Superior temporal gyrus (tissue), 1 donor: ENCODE measurements around the gene XYLT1.

Experiments
- DNase-seq: peaks from one replicate; pipeline ENCODE4 v3.0.0-alpha.2; 2016; ENCODE audit errors: extremely low spot score

The XYLT1 gene

GRCh38 chr16:17152311-17152710, 318.4 kb downstream of the XYLT1 start:
- DNase-seq: peak; percentile 8

- DNase-seq: no peak
Observed at GRCh38 chr16:17151335-17151734, 319.4 kb downstream of the XYLT1 start.

DNA sequence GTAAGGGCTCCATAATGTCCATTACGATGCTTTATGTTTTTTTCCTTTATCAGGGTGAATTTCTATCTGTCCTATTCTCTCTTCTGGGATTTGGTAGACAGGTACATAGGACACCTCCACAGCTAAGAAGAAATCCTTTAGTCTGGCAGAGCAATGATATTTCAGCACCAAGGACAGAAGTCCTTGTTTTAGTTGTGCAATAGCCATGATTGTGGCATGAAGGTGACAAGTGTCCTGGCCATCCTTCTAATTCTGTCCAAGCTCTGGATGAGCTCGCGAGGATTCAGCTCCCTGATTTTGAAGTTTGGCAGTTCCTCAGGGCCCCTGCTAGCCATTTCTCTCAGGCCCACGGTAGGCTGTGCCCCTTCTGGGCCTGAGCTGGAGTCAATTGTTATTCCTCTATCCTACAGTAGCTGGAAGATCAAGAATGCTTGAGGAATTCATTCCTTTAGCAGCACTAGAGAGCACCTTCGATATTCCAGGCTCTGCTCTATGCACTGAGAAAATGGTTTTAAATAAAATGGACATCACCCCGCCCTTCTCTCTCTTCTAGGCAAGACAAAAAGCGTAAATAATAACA, 320.8 kb downstream of the XYLT1 start:
- no peak for DNase-seq

- DNase-seq: no peak
Observed at GRCh38 chr16:17147942-17148341, 322.8 kb downstream of the XYLT1 start.

GRCh38 chr16:17145029-17145428, 325.7 kb downstream of the XYLT1 start:
- no peak for DNase-seq

- DNase-seq: no peak
Observed at GRCh38 chr16:17144431-17144830, 326.3 kb downstream of the XYLT1 start.

GRCh38 chr16:17143546-17144419, 327.0 kb downstream of the XYLT1 start:
- no peak for DNase-seq

DNA sequence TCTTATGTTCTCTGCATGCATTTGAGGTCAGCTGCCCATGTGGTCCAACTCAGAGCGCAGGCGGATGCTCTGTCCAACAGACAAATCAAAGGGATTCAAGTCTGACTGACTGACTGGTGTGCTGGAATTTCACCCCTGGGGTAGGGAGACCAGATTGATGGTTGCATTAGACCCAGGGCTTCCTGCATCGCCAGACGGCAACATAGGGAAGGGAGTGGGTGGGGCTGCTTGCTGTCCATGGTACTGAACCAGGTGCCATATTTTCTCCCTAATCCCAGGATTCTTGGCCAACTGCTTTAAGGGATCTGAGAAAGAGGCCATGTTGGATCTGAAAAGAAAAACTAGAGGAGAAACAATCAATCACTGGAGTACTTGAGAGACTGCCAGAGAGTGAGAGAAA, 332.0 kb downstream of the XYLT1 start:
- DNase-seq: no peak

DNA sequence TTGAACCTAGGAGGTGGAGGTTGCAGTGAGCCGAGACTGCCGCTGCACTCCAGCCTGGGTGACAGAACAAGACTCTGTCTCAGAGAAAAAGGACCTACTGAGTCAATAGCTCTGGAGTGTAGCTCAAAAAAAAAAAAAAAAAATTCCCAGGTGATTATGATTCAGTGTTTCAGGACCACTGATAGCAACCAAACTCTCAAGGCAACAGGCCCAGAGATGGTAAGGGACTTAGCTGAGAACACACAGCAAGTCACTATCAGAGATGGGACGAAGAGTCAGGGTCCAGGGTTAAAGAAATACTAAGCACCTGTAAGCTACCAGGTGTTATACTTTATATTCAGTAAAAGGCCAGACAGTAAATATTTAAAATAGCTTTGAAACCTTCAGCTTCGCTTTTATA, 335.3 kb downstream of the XYLT1 start:
- DNase-seq: no peak

GRCh38 chr16:17134586-17134985, 336.2 kb downstream of the XYLT1 start:
- no peak for DNase-seq

GRCh38 chr16:17133851-17134250, 336.9 kb downstream of the XYLT1 start:
- no peak for DNase-seq

DNA sequence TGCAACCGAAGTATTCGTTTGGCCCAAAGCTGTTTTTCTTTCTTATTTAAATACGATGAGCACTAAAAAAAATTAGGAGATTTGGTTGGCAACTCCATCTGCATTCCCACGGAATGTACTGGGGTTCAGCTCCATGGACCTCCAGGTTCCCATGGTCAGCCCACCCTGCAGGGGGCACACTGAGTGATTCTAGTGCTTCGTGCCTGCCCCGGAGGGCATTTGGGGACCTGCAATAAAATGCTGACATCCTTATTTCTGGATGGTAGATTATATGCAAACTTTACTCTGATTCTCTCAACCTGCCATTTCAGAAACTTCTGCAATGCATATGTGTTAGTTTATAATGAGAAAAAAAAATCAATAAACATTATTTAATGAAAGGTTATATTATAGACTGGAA, 339.4 kb downstream of the XYLT1 start:
- no peak for DNase-seq

DNA sequence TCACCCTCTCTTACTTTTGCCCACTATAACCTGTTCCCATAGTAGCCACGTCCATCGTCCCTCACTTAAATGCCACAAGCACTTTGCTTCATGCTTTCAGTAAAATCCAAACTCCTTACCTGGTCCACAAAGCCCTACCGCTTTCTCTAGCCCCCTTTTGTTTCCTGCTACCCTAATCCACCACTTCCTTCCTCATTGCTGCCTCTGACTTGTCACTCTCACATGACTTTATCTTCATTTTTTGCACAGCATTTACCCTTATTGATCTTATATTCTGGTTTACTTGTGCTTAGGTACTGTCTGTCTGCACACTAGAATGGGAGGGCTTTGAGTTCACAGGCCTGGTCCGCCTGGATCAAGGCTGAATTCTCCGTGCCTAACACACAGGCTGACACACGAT, 340.0 kb downstream of the XYLT1 start:
- DNase-seq: no peak

- peak; percentile 52 for DNase-seq
Observed at GRCh38 chr16:17129971-17130370, 340.8 kb downstream of the XYLT1 start.

DNA sequence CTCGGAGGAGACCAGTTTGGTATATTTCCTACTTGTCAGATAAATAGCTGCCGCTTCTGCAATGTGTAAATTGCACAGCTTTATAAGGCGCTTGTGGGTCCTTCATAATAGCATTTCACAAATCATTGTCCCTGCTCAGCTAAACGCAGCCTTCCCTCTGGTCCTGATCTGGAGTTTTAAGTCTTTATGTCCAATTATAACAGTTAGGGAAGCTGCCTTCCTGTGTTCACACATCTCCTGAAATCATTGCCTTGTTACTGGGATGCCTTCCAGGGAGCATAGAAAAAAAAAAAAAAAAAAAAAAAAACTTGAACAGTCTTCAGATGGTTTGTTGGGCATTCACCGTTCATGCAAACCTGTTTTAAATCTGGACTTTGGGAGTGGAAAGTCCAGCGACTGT, 342.0 kb downstream of the XYLT1 start:
- peak; percentile 32 for DNase-seq

DNA sequence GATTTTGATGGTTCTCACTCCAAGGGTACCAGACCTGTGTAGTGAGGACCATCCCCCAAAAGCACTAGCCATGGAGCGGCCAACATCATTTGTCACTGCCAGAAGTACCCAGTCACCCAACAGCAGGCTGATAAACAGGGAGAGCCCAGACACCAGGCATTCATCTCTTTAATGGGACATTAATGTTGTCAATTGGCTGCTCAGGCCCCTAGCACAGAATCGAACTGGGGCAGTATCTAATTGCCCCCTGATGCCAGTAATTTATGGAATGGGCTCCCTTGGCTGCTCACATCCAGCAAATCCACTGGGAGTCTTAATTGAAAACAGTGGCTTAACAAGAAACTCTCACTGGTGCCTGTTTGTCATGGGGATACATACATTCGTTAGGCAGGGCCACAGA, 344.6 kb downstream of the XYLT1 start:
- no peak for DNase-seq

- no peak for DNase-seq
Observed at GRCh38 chr16:17125671-17126070, 345.1 kb downstream of the XYLT1 start.

DNA sequence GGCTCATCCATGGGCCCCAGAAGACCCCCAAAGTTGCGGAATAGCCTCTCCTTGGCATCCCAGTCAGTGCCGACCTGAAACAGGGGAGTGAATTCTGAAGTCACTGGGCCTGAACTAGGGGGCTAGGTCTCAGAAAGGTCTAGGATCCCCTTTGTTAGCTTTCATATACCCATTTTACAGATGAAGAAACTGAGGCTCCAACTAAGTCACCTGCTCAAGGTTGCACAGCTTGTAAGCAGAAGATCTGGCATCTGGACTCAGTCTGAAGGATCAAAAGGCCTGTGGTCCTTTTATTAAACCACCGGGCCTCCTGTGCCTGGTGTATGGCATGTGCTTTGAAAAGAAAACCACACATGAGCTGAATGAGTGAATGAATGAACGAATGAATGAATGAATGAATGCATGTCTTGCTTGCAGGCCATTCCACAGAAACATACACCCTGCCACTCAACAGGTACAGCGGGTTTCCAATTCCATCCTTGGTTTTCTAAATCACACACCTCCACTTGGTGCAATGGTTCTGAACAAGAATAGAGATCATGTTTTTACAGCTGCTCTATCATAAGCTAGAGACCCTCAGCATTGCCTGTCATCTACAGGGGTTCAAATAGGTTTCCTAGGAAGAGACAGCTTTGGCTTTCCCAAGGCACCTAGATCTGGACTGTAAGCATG, 352.7 kb downstream of the XYLT1 start:
- no peak for DNase-seq

DNA sequence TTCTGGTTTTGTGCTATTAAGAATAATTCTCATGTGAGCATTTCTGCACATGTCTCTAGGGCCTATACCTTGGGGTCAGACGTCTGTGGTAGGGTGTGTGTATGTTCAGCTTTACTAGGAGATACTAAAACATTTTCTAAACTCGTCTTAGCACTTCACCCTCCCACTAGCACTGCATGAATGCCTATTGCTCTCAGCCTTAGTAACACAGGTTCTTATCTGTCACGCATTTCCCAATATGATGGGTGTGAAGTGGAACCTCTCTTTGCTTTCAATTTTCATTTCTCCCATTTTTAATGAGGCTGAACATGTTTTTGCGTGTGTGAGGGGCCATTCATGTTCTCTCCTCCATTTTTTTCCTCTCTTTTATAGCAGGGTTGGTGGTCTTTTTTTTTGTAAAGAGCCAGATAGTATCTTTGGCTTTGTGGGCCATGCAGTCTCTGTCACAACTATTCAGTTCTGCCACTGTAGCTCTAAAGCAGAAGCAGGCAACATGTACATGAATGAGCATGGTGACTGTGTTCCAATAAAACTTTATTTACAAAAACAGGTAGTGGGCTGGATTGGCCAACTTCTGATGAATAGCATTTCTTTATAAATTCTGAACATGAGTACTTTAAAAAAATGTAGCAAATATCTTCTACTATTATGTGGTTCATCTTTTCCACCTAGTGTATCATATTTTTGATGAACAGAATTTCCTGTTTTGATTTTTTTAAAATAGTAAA, 354.0 kb downstream of the XYLT1 start:
- no peak for DNase-seq

DNA sequence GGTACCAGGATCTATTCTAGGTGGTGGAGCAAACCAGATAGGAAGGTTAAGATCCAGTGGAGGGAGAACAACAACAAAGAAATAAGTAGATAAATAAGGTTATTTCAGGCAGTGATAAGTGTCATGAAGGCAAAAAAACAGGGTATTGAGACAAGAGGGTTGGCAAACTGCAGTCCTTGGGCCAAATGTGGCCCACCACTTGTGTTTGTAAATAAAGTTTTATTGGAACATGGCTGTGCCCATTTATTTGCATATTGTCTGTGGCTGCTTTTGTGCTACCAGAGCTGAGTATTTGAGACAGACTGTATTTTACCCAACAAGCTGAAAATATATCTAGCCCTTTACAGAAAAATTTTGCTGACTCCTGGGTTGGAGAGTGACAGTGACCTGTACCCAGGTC, 361.3 kb downstream of the XYLT1 start:
- DNase-seq: no peak

GRCh38 chr16:17108596-17108995, 362.2 kb downstream of the XYLT1 start:
- no peak for DNase-seq

DNA sequence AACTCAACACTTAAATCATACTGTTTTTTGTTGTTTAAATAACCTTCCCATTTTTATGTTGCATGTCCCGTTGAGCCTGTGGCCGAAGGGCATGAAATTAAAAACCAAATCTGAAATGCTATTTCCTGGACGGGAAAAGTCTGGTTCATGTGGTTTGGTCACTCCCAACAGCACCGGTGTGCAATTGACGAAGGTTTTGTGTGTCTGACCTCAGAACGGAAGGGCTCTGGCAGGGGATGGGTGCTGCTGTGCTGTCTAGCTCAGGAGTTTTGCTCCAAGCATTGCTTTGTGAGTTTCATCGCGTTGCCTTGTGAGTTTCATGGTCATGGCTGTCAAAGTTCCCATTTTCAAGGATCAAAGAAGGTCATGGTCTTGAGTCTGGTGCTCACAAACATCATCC, 363.3 kb downstream of the XYLT1 start:
- DNase-seq: no peak
